Pons (tissue), 1 donor: ENCODE results near the gene TRMT61A.
"Not testable (repeated sequence)": the region's sequence is repeated elsewhere in the genome, so short reads cannot be mapped to it uniquely, and the experiment has no call there.

Source experiments
- DNase-seq: peaks from one replicate; pipeline ENCODE4 v3.0.0-alpha.2; 2016; ENCODE audit warnings: low spot score

Gene TRMT61A

DNA sequence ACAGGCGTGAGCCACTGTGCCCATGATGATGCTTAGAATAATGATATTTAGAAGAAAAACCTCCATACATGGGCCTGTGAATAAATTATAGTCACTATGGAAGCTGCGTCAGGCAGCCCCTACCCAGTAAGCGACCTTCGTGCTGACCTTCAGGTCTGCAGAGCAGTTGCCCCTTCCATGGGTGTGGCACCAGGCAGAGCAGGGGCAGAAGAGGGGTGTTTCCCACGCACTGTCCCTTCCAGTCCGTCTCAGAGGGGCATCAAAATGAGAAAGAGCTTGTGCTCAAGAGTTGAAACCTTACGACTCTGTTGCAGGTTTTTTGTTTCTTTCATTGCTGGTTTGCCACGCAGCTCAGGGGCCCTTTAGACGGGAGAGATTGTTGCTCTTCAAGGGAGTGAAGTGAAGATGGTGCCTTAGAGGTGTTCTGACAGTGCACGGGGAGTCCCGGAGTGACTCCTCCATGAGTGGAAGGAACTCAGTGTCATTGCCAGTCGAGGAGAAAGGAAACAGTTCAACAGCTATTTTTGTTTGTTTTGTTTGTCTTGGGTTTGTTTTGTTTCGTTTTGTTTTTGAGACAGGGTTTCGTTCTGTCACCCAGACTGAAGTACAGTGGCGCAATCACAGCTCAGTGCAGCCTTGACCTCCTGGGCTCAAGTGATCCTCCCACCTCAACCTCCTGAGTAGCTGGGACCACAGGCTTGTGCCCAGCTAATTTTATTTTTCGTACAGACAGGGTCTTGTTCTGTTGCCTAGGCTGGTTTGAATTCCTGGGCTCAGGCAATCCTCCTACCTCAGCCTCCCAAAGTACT lies 20.3 kb upstream of the TRMT61A start:
- DNase-seq = no peak

DNA sequence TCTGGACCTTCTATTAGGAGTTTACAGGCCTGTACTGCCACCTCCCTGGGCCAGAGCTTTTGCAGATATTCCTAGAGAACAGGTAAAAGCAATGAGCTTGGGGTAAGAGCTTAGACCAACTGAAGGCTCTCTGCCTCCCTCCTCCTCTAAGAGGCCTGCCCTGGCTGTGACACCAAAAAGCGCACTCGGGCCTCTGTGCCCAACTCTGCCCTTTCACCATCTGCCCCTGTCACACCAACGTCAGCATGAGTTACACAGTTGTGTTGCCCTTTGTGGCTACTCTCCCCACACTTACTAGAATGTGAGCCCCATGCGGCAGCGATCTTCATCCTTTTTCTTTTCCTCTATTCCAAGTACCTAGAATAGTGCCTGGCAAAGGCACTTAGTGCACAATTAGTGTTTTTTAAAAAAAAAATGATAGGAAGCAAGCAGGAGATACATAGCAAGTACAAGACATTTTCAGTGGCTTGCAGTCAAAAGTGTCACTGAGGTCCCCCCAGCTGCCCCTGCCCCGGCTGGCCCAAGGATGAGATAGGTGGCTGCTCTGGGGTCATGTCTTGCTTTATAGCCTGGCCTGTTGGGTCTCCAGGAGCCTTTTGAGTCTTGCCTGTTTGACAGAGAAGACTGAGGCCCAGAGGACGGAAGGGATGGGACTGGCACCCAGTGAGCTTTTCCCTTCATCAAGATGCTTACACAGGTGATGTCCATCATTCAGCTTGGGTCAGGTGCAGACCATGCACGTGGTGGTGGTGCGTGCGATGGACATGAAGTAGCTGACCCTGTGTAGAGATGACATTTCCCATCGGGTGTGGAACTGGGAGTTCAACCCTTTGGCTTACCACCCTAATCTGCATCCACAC lies 18.9 kb upstream of the TRMT61A start:
- no peak for DNase-seq

DNA sequence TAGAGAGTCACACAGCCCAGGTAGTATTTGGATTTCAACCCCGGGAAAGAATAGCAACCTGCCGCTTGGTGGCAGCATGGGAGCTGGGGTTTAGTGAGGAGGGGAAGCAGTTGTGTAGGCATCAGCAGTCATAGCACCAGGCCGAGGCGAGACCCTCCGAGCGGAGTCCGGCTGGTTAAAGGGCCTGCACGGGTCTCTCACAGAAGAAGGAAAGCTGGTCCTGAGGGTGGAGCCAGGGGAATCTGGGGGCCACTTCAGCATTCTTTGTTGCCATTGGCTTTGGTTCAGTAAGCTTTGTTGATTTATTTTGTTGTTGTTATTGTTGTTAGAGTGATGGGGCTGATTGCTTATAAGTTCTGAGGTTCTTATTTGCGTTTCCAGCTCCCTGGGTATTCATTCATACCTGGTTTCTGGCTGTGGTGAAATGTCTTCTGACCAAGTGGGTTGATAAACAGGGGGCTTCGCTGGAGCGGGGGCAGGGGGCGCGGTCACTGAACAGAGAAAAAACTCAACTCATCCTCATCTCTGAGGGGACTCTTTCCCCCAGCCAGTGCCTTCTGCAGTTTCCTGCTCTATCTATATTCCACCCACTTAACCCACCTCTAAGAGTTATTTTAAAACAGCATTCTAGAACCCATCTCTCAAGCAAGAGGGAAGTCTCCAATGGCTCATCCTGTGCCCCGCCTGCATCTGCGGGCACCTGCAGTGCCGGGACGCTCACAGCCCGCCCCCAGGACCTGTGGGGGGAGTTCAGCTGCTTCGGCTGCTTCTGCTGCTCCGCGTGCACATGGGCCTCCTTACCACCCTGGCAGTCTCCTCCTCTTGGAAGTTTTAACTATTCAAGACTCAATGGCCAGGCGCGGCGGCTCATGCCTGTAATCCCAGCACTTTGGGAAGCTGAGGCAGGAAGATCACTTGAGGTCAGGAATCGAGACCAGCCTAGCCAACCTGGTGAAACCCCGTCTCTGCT lies 18.0 kb upstream of the TRMT61A start:
- no peak for DNase-seq

DNA sequence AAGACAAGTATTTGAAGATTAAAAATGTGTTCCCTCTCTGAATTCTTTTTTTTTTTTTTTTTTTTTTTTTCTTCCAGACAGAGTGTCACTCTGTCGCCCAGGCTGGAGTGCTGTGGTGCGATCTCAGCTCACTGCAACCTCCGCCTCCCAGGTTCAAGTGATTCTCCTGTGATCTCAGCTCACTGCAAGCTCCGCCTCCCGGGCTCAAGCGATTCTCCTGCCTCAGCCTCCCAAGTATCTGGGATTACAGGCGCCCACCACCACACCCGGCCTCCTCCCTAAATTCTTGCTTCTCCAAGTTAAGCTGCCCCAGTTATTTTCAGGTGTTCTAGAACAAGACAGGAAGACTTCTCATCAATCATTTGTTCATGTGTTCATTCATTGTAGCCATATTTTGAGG lies 16.8 kb upstream of the TRMT61A start:
- DNase-seq = not testable (repeated sequence)

DNA sequence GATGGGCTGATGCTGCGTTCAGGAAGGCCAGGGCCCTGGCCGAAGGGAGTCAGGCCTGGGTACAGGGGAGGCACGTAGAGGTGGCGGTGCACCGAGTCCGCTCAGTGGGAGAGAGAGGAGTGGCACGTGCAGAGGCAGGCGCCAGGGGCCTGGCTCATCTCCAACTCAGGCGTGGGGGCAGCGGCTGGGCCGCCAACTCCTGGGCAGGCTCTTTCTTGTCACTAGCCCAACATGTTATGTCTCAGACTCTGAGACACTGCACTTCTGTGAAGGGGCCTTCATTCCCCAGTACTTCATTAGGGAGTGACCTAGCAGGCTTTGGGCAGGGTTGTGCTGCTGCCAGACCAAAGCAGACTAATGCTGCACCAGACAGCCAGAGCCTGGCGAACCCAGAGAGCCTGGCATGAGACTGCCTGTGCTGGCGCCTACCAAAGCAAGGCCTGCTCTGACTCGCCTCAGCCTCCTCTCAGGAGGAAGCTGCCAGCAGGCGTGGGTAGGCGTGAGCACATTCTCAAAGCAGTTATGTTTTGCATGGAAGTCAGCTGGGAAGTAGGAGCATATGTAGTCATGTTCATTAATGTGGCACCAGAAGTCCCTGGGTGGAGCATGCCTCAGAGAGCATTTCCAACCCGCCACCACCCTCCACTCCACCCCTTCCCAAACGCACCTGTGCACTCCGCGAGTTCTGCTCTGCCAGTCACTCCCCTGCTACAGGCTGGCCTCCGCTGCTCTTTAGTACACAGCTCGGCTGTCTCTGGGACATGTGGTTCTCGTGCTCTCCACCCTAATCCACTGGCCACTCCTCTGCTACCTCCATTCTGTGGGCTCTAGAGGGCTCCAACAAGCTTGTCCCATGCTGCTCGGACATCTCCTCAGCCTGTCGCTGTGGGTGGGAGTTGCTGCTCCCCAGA lies 16.0 kb upstream of the TRMT61A start:
- no peak for DNase-seq

DNA sequence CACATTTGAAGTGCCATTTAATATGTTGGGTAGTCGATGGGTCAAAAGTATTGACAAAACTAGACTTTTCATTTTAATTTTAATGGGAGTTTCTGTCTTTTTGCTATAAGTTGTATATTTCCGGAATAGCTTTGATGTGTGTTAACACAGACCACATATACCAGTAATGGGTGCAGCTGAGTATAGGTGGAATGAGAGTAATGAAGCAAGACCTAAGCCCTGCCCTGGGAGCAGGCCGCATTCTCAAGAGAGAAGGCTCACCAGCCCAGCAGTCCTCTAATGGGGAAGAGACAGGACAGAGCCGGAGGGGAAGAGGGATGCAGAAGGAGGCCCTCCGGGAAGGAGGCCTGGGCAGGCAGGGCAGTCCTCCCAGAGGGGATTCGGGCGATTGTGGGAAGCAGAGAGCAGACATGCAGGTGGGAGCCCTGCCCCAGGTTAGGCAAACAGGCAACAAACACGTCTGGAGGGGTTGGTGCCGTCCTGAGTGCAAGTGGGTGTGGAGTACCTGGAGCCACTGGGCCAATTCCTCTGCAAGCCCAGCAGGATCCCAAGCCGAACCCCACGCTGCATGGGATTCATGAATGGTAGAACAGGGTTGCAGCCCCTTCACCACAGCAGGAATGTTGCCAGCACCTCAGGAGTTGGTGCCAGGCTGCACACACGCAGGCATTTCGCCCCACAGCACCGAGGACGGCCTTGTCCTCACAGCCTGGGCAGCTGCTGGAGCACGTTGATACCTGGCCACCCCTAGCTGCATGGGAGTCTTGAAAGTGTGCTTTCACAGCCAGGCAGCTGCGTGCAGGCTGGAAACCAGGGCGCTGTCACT lies 14.2 kb upstream of the TRMT61A start:
- no peak for DNase-seq

DNA sequence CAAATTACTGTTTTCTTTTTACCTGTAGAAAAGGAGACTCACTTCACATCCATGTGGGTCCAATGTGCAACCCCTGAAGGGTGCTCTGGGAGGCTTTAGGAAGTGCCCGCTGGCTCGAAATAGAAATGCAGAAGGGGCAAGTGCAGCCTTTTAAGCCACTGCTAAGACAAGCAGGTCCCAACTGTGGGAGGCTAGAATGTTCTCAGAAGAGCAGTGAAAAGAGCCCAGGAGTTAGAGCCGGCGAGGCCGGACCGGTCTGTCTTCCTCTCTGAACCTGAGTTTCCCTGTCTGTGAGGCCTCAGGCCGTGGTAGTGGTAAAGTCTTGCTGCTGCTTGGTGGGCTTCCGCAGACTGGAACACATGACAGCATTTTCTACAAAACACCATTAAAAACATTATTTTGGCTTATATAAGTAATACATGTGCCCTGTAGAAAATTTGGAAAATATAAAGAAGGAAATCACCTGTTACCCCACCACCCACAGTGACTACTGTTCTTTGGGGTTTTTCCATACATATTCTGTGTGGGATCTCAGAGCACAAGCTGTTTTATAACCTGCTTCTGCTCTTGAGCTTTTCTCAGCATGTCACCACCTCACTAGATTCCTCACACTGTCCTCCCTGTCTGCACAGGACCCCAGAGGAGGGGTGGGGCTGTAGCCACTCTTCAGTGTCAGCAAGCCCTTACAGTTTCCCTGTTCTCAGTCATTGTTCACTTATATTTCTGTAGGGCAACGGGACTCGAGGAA lies 12.4 kb upstream of the TRMT61A start:
- DNase-seq = no peak

DNA sequence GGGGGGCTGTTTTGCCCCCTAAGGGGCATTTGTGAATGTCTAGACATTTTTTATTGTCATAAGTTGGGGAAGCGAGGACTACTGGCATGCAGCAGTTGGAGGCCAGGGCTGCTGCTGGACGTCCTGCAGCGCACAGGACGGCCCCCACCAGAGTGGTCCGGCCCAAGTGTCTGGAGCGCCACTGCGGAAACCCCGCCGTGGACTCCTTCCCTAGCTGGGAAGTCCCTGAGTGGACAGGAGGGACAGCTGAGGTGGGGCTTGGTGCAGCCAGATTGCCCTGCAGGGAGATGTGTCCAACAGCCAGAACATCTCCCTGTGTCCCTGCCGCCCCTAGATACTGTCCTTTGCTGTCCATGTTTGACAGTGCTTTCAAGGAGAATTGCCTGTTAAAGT lies 11.8 kb upstream of the TRMT61A start:
- no peak for DNase-seq

DNA sequence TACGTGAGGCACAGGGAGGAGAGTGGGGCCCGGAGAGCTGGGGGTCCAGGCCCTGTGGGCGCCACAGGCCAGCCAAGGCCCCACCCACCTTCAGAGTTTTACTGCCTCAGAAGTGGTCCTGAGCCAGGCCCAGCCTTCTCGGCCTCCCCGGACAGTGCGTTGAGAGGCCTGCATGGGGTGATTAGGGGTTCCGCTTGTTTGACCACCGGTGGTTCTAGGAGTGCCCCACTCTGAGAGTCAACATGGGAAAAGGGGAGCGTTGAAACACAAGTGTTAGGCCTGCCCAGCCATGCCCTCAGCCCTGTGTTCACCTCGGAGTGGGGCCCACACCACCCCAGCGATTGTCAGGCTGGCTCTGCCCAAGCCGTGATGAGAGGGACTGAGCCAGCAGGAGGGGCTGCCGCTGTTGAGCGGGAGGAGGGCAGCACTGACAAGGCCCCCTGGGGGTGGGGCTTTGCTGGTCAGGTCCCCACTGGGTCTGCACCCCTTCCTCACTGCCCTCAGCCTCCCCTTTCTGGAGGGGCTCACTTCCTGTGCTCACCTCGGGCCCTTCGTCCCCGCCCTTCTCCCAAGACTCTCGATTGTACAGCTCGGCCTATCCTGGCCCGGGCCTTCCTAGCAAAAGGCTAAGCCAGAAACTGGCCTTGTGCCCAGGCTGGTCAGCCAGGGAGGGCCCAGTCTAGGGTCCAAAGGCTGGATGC lies 11.1 kb upstream of the TRMT61A start:
- DNase-seq = no peak

DNA sequence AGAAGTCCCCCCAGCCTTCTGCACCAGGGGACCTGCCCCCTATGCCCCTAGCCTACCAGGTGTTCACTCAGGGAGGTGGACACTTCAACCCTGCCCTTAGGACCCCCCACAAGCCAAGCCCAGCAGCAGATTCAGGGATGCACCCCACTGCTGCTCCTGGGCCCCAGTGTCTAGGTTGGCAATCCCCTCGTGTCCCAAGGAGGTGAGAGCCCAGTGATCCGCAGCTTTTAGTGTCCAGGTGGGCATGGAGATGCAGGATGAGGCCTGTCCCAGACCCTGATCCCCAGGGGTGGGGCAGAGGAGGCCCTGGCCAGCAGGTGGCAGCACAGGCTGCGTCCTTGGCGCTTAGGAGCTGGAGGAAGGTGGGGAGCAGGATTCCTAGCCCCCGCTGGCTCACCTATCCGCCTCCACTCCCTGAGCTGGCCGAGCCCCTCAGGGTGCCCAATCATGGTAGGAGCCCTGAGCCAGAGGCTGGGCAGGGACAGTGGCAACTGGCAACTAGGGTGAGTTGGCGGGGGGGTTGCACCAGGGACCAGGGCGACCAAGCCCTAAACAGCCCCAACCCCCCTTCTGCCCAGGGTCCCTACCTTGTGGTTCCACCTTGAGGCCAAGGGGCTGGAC lies 10.5 kb upstream of the TRMT61A start:
- peak; percentile 61 for DNase-seq

DNA sequence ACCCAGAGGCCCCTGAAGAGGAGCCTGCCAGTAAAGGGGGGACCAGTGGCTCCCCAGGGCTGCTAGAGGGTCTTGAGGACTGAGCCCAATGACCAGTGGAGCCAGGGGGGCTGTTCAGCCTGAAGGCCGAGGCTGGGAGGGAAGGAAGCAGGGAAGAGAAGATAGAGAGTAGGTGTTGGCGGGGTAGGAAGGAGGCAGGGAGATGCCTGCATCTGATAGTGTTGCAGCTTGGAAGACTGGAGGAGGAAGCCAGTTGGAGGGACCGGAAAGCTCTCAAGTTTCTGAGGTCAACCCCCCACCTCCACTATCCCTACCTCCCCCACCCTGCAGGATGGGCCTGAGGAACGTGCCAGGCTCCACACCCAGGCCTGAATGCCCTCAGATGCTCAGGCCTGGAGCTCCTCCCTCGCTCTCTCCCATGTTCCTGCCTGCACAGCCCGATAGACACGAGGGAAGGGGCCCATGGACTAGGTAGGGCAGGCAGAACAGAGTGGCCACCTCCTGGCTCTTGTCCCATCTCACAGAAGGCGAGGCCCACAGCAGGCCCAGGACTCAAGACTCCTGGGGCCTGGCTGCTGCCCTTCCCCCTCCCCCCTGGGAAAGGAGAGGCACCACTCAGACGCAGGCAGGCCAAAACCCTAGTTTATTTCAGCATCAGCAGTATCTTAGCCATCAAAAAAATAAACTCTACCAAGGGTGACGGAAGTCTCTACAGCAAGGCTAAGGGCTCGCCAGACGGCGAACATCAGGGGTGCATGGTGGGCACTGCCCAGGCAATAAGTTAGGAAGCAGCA lies 9.8 kb upstream of the TRMT61A start:
- DNase-seq = no peak

DNA sequence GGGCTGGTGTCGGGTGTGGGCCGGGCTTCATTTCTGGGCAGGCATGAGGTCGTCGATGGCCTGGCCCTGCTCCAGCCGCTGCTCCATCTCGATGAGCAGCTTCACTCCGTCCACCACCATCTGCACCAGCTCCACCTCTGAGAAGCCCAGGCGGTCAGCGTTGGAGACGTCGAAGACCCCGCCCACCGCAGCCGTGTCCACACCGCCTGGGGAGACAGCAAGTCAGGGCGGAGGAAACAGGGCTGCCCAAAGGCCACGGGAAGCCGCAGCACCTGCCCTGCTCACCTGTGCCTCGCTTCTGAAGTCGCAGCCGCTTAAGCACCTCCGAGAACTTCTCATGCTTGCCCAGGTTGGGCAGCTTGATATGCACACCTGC lies 9.2 kb upstream of the TRMT61A start:
- no peak for DNase-seq

DNA sequence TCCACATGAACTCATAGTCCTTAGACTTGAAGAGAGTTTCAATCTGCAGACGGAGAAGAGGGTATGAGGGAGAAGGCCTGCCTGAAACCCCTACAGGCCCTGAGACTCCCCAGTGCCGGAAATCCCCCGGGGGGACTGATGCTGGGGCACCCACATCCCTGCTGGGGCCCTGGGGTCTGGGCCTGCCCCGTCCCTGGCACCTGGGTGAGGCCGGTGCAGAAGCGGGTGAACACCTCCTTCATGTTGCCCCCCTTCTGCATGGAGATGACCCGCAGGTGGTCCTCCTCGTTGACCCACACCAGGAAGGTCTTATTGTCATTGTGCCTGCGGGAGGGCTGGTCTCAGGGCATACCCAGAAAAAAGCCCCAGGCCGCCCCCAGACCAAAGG lies 8.7 kb upstream of the TRMT61A start:
- no peak for DNase-seq

DNA sequence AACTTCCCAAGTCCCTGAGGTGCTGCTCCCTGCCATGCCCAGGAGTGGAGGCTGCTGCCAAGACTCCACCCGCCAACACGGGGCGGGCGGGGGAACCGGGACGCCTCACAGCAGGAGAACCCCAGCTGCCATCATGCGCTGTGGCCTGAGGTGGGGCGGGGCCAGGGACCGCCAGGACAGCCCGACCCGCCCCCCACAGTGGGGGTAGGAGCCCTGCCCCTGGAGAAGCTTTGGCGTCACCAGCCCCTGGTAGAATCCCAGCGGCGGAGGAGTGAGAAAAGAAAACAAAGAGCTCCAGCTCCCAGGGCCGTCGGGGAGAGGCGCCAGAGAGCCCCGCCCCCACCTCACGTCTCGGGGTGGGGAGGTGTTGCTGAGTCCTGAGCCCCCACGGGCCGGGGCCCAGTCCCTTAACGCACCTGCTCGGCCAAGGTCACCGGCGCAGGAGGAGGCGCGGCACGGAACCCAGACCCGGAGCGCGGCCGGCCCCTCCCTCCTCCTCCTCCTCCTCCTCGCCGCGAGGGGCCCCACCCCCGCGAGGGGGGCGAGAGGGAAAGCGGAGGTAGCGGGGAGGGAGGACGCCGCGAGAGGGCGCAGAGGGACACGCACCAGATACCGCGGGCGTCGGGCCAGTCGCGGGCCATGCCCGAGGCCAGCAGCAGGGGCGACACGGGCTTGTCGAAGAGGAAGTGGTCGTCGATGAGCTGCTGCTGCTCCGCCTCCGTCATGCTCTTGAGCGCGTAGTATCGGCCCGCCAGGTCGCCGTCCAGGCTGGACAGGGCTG lies 8.1 kb upstream of the TRMT61A start:
- DNase-seq = peak; percentile 75

DNA sequence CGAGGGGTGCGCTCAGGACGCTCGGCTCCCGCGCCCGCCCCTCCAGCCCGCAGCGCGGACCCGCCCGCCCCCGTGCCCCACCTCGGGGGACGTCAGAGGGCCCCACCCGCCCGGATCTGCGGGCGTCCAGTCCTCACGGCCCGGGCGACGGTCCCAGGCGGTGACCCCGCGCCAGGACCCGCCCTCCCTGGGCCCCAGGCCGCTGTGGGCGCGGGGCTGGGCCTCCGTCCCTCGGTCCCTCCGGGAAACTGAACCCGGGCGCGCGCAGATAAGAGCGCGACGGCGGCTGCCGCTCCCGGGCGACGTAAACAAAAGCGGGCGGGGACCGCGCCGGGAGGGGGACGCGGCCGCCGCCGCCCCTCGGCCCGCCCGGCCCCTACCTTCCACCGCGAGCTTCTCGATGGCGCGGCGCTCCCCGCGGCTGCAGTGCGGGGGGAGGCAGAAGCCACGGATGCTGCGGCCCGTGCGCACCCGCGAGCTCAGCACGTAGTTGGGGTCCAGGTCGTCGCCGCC lies 7.5 kb upstream of the TRMT61A start:
- no peak for DNase-seq

DNA sequence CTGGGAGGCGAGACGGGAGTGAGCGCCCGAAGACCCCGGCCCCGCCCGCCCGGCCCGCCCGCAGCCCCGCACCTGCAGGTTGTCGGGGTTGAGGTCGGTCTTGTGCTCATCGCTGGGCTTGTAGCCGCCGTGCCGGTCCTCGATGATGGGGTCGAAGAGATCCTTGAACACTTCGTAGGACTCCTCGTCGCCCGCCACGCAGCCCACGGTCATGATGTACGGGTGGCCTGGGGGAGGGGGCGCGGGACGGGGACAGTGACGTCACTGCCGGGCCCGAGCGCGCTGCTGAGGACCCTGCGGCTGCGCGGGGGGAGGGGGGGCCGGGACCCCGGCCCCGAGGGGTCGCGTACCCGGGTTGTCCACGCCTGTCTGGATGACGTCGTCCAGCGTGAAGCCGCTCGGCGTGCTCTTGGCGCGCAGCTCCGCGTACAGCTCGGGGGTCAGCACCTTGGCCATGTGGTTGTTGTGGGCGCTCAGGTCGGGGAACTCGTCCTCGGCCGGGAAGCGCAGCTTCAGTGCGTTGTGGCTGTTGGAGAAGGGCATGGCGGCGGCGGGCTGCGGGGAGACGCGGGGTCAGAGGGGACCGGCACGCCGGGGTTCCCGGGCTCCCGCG lies 6.9 kb upstream of the TRMT61A start:
- no peak for DNase-seq
